MM.1S (cell line): ENCODE results near the gene ANK2.

Source experiments
- EZH2 ChIP-seq: fragments of 300-600 bp; sonication (generic); optimal IDR thresholded peaks from 2 replicates; pipeline ENCODE3; 2017; ENCODE audit warnings: low read depth, mild to moderate bottlenecking, antibody characterized with exemption, low read length, mixed read lengths
- TF ChIP-seq, protein P1 (sequence below): fragments of 300-600 bp; sonication (generic); IDR thresholded peaks from 2 replicates; pipeline ENCODE4 v1.5.1; 2016; ENCODE audit warnings: antibody characterized with exemption, low read length, mixed read lengths

DNA sequence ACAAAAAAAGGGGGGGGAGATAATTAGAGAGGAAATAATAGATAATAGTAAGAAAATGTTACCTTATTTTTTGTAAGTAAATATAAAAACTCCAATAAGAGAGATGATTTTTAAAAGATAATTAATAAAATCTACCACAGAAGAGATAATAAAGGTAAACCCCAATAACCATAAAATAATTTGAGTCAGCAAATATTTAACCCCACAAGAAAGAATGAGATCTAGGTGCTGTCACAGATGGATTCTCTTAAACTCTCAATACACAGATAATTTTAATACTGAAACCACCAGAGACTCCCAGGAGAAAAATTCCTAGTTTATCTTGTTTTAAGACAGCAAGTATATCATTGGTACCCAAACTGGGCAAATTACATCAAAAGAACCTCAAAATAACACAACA, 341.4 kb downstream of the ANK2 start:
- TF ChIP-seq, protein P1, sequence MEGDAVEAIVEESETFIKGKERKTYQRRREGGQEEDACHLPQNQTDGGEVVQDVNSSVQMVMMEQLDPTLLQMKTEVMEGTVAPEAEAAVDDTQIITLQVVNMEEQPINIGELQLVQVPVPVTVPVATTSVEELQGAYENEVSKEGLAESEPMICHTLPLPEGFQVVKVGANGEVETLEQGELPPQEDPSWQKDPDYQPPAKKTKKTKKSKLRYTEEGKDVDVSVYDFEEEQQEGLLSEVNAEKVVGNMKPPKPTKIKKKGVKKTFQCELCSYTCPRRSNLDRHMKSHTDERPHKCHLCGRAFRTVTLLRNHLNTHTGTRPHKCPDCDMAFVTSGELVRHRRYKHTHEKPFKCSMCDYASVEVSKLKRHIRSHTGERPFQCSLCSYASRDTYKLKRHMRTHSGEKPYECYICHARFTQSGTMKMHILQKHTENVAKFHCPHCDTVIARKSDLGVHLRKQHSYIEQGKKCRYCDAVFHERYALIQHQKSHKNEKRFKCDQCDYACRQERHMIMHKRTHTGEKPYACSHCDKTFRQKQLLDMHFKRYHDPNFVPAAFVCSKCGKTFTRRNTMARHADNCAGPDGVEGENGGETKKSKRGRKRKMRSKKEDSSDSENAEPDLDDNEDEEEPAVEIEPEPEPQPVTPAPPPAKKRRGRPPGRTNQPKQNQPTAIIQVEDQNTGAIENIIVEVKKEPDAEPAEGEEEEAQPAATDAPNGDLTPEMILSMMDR = no peak
- TF ChIP-seq EZH2 = no peak
